ENCODE data around the gene CREB5.

Gene CREB5

DNA sequence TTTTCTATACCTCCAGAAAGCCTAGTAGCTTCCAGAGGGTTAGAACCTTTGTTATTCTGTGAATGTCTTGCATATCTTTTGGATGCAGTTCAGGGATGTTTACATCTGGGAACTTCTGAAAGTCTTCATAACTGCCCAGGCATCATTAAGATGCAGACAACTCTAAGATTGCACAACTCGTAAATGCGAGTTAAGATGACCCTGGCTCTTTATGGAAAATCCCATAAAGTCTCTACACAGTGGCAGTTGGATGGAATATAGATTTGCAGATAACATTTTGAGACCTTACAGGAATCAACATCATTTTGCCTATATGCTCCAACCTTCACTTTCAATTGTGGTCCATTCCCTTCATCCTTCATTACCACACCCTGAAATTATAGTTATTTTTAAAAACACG lies 151.7 kb downstream of the CREB5 start:
- no peak for TF ChIP-seq FOXM1 (IDR thresholded peaks at IDR 0.05; ENCODE audit: borderline replicate concordance, low read depth)
- TF ChIP-seq EGR1 (IDR thresholded peaks at IDR 0.05), result no peak
- no peak for TF ChIP-seq NFIC (IDR thresholded peaks at IDR 0.05)
- TF ChIP-seq ZBTB7A (IDR thresholded peaks at IDR 0.05; ENCODE audit: low read depth), result no peak
- TF ChIP-seq TEAD4 (IDR thresholded peaks at IDR 0.05), result no peak
- no peak for TF ChIP-seq YY1 (IDR thresholded peaks at IDR 0.05; ENCODE audit: low read depth)
- TF ChIP-seq RAD21 (IDR thresholded peaks at IDR 0.05; ENCODE audit: low read depth), result no peak
- TF ChIP-seq, protein P1, sequence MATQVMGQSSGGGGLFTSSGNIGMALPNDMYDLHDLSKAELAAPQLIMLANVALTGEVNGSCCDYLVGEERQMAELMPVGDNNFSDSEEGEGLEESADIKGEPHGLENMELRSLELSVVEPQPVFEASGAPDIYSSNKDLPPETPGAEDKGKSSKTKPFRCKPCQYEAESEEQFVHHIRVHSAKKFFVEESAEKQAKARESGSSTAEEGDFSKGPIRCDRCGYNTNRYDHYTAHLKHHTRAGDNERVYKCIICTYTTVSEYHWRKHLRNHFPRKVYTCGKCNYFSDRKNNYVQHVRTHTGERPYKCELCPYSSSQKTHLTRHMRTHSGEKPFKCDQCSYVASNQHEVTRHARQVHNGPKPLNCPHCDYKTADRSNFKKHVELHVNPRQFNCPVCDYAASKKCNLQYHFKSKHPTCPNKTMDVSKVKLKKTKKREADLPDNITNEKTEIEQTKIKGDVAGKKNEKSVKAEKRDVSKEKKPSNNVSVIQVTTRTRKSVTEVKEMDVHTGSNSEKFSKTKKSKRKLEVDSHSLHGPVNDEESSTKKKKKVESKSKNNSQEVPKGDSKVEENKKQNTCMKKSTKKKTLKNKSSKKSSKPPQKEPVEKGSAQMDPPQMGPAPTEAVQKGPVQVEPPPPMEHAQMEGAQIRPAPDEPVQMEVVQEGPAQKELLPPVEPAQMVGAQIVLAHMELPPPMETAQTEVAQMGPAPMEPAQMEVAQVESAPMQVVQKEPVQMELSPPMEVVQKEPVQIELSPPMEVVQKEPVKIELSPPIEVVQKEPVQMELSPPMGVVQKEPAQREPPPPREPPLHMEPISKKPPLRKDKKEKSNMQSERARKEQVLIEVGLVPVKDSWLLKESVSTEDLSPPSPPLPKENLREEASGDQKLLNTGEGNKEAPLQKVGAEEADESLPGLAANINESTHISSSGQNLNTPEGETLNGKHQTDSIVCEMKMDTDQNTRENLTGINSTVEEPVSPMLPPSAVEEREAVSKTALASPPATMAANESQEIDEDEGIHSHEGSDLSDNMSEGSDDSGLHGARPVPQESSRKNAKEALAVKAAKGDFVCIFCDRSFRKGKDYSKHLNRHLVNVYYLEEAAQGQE (IDR thresholded peaks at IDR 0.05; ENCODE audit: low read depth), result no peak
- TF ChIP-seq EP300 (IDR thresholded peaks at IDR 0.05; ENCODE audit: borderline replicate concordance), result no peak
- TF ChIP-seq CREB1 (IDR thresholded peaks at IDR 0.05; ENCODE audit: low read depth), result no peak
- no peak for TF ChIP-seq TAF1 (IDR thresholded peaks at IDR 0.05; ENCODE audit: low read depth)
- TF ChIP-seq USF1 (IDR thresholded peaks at IDR 0.05), result no peak
- no peak for TF ChIP-seq CEBPB (IDR thresholded peaks at IDR 0.05)
- no peak for TF ChIP-seq MAX (IDR thresholded peaks at IDR 0.05)
- no peak for TF ChIP-seq TCF12 (IDR thresholded peaks at IDR 0.05; ENCODE audit: low read depth)

DNA sequence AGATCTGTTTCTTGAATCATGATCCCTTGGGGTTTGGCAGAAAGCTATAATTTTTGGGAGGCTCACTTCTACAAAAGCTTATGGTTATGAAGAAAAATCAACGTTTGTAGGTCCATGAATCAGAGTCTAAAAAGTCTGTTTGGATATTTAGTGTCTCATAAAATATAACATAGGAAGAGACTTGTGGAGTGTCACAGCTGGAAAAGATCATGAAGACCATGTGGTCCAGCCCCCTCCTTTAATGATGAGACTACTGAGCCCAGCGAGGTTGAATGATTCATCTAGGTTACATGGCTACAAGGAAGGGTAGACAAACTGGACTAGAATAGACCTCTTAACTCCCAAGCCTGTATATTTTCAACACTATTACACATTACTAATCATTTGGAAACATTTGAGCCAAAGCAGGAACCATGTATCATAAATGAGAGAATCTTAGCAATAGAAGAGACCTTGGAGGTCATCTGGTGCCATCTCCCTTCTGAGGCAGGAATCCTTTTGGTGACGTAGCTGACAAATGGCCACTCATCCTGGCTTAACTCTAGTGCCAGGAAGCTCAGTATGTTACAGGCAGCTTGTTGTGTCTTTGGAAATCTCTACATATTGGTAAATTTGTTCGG lies 152.5 kb downstream of the CREB5 start:
- TF ChIP-seq EGR1 (IDR thresholded peaks at IDR 0.05), result no peak
- no peak for TF ChIP-seq TEAD4 (IDR thresholded peaks at IDR 0.05)
- TF ChIP-seq ZBTB7A (IDR thresholded peaks at IDR 0.05; ENCODE audit: low read depth), result no peak
- no peak for TF ChIP-seq RAD21 (IDR thresholded peaks at IDR 0.05; ENCODE audit: low read depth)
- no peak for TF ChIP-seq TAF1 (IDR thresholded peaks at IDR 0.05; ENCODE audit: low read depth)
- no peak for TF ChIP-seq USF1 (IDR thresholded peaks at IDR 0.05)
- TF ChIP-seq EP300 (IDR thresholded peaks at IDR 0.05; ENCODE audit: borderline replicate concordance), result no peak
- TF ChIP-seq MAX (IDR thresholded peaks at IDR 0.05), result no peak
- TF ChIP-seq FOXM1 (IDR thresholded peaks at IDR 0.05; ENCODE audit: borderline replicate concordance, low read depth), result no peak
- TF ChIP-seq, protein P1 (IDR thresholded peaks at IDR 0.05; ENCODE audit: low read depth), result no peak
- TF ChIP-seq CEBPB (IDR thresholded peaks at IDR 0.05), result no peak
- no peak for TF ChIP-seq YY1 (IDR thresholded peaks at IDR 0.05; ENCODE audit: low read depth)
- no peak for TF ChIP-seq NFIC (IDR thresholded peaks at IDR 0.05)
- no peak for TF ChIP-seq CREB1 (IDR thresholded peaks at IDR 0.05; ENCODE audit: low read depth)
- TF ChIP-seq TCF12 (IDR thresholded peaks at IDR 0.05; ENCODE audit: low read depth), result no peak

- TF ChIP-seq YY1 (IDR thresholded peaks at IDR 0.05; ENCODE audit: low read depth) (no peak), CEBPB (IDR thresholded peaks at IDR 0.05) (no peak), EP300 (IDR thresholded peaks at IDR 0.05; ENCODE audit: borderline replicate concordance) (no peak), FOXM1 (IDR thresholded peaks at IDR 0.05; ENCODE audit: borderline replicate concordance, low read depth) (no peak), USF1 (IDR thresholded peaks at IDR 0.05) (no peak), ZBTB7A (IDR thresholded peaks at IDR 0.05; ENCODE audit: low read depth) (no peak), RAD21 (IDR thresholded peaks at IDR 0.05; ENCODE audit: low read depth) (no peak), NFIC (IDR thresholded peaks at IDR 0.05) (no peak)
These were observed 153.7 kb downstream of the CREB5 start for GRCh38 chr7:28565980-28566379.

DNA sequence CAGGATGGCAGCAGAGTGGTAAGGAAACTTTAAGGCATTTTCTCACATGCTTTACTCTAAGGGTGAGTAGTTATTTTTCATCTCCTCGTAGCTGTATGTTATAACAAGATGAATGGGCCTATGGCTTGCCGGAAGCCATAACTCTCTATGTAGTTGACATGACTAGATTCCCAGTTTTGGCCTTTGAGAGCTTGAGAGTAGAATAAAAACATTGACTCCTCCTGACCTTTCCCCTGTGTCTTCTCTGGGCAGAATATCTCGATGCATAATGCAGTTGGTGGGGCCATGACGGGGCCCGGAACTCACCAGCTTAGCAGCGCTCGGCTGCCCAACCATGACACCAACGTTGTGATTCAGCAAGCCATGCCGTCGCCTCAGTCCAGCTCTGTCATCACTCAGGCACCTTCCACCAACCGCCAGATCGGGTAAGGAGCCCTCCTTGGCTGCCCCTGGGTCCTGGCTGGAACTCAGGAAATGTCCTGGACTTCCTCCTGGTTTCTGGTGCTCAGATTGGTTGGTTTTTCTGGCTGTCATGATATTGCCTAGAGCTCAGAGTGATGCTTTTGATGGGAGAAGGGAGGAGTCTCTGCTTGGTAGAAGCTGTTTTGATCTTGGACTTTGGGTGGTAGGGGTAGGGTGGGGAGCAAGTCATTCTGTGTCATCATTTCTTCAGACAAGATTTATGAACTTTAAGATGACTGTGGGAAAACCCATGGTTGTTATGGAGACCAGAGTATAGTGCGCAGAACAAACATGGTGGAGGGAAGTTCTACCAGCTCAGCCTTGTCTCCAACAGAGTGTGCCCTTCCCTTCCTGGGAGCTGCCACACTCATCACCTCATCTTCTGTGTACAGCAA lies 158.0 kb downstream of the CREB5 start:
- TF ChIP-seq ZBTB7A (IDR thresholded peaks at IDR 0.05; ENCODE audit: low read depth) (no peak), MAX (IDR thresholded peaks at IDR 0.05) (no peak), NFIC (IDR thresholded peaks at IDR 0.05) (no peak), RAD21 (IDR thresholded peaks at IDR 0.05; ENCODE audit: low read depth) (no peak), EGR1 (IDR thresholded peaks at IDR 0.05) (no peak), USF1 (IDR thresholded peaks at IDR 0.05) (no peak), CREB1 (IDR thresholded peaks at IDR 0.05; ENCODE audit: low read depth) (no peak), TAF1 (IDR thresholded peaks at IDR 0.05; ENCODE audit: low read depth) (no peak), YY1 (IDR thresholded peaks at IDR 0.05; ENCODE audit: low read depth) (no peak), CEBPB (IDR thresholded peaks at IDR 0.05) (no peak), TCF12 (IDR thresholded peaks at IDR 0.05; ENCODE audit: low read depth) (no peak), EP300 (IDR thresholded peaks at IDR 0.05; ENCODE audit: borderline replicate concordance) (no peak), FOXM1 (IDR thresholded peaks at IDR 0.05; ENCODE audit: borderline replicate concordance, low read depth) (no peak), TEAD4 (IDR thresholded peaks at IDR 0.05) (no peak)
- TF ChIP-seq, protein P1 (IDR thresholded peaks at IDR 0.05; ENCODE audit: low read depth), result no peak
